ENCODE data around the gene COQ8B. TPM values are rescaled to one million over a fixed set of nuclear protein-coding genes. Genes with fewer than 3 reads are reported as not detected.
"Not testable (repeated sequence)": the region's sequence is repeated elsewhere in the genome, so short reads cannot be mapped to it uniquely, and the experiment has no call there.

The COQ8B gene
- total RNA-seq, 2 donors from 2014 or later, result 31.0 to 54.8 TPM

DNA sequence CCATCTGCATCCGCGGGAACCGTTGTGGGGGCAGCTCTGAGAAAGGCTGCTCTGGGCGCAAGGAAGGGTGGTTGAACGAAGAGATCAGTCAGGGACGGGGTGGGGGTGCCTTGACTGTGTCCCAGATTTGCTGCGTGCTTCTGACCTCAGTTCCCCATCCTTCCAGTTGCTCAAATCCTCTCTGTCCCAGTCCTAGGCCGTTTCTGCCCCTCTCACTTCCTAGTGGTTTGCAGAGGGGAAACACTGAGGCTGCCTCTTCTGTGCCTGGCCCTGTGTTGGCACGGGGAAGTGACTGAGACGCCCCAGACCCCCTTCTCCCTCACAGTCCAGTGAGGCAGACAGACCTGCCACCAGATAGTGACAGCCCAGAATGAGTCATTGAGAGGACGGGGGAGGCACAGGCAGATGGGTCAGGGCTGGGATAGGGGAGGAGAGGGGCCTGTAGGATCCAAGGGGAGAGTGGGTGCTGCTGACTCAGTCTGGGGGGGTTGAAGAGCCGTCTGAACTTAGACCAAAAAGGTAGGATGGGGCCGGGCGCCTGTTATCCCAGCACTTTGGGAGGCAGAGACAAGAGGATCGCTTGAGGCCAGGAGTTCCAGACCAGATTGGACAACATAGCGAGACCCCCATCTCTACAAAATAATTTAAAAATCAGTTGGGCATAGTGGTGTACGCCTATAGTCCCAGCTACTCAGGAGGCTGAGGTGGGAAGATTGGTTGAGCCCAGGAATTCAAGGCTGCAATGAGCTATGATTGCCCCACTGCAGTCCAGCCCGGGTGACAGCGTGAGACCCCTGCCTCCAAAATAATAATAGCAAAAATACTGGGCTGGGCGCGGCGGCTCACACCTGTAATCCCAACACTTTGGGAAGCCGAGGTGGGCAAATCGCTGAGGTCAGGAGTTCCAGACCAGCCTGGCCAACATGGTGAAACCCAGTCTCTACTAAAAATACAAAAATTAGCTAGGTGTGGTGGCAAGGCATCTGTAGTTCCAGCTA lies 52.7 kb downstream of the COQ8B start:
- ATAC-seq (replicated peaks), result peak; percentile 33
- Mint-ChIP-seq H3K27ac (peak overlapping the region; percentile 3), H3K4me3 (peak overlapping the region; percentile 68), H3K4me1 (peaks cover 5% of the 10 kb centered on the region), H3K27me3 (no peaks in the 10 kb centered on the region), H3K9me3 (no peaks in the 10 kb centered on the region), H3K36me3 (ENCODE audit: low read depth) (peaks cover 9% of the 10 kb centered on the region)

DNA sequence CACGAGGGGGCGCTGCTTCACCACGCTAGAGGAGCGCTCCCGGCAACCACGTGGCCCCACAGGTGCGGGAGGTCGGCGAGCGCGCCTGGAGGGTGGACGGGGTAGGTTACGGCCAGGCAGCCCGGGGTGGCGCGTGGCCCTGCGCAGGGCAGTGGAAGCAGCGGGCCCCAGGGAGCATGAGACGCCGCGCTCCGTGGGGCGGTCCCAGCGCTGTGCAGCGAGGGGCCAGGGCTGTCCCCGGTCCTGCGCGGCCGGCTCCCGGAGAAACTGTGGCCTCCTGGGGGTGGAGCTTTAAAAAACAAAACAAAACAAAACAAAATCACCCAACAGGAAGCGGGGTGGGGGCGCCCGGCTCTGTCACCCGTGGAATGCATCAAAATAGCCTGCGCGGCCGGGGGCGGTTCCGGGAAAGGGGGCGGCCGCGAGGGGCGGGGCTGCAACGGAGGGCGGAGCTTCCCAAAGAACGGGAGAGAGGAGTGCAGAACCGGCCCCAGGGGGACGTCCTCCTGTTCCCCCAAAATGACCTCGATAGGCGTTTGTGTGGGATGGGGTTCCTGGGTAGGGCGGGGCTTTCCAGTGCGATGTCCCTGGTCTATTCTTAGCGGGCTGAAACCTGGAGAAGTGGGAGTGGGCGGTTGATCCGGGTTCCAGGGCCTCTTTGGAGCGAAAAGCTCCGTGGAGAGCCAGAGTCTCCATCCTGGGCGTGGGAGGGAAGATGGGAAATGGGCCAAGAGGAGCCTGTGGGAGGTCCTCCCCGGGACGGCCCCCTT lies 53.6 kb downstream of the COQ8B start:
- Mint-ChIP-seq H3K9me3 (no peaks in the 10 kb centered on the region), H3K4me1 (peaks cover 5% of the 10 kb centered on the region), H3K27me3 (no peaks in the 10 kb centered on the region), H3K4me3 (peak overlapping the region; percentile 68), H3K27ac (peak overlapping the region; percentile 3), H3K36me3 (ENCODE audit: low read depth) (peaks cover 9% of the 10 kb centered on the region)
- ATAC-seq (replicated peaks), result peak; percentile 79

DNA sequence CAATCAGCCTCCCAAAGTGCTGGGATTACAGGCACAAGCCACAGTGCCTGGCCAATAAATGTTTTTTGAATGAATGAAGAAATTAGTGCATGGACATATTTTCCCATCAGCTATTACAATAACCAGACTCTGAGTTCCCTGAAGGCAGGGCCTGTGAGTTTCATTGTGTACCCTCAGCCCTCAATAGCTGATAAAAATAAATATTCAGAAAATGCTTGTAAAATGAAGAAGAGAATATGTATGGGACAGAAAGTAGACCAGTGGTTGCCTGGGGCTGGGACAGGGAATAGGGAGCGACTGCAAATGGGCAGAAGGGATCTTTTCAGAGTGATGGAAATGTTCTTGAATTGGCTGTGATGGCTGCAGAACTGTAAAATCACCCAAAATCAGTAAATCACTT lies 55.1 kb downstream of the COQ8B start:
- Mint-ChIP-seq H3K9me3 (no peaks in the 10 kb centered on the region), H3K27me3 (no peaks in the 10 kb centered on the region), H3K27ac (no peak overlapping the region), H3K4me1 (peaks cover 1% of the 10 kb centered on the region), H3K36me3 (ENCODE audit: low read depth) (peaks cover 3% of the 10 kb centered on the region), H3K4me3 (peak overlapping the region; percentile 68)
- no peak for ATAC-seq (replicated peaks)

DNA sequence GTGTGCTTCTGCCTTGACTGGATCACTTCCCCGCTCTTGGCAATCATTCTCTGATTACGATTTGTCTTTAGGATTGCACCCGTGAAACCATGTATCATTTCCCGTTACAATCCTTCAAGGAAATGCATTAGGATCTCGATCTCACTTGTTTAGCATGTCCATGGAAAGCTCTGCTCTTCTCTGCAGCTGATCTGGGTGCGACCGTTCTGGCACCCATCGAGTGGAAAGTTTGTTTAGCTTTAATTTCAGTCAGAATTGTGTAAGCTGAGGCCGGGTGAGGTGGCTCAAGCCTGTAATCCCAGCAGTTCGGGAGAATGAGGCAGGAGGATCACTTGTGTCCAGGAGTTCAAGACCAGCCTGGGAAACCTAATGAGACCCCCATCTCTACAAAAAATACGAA lies 57.1 kb downstream of the COQ8B start:
- H3K9me3 Mint-ChIP-seq, result no peaks in the 10 kb centered on the region
- no peaks in the 10 kb centered on the region for H3K4me1 Mint-ChIP-seq
- no peaks in the 10 kb centered on the region for H3K27me3 Mint-ChIP-seq
- H3K27ac Mint-ChIP-seq, result peak overlapping the region; percentile 79
- no peak for ATAC-seq (replicated peaks)
- H3K4me3 Mint-ChIP-seq, result no peak overlapping the region
- H3K36me3 Mint-ChIP-seq (ENCODE audit: low read depth), result no peaks in the 10 kb centered on the region

DNA sequence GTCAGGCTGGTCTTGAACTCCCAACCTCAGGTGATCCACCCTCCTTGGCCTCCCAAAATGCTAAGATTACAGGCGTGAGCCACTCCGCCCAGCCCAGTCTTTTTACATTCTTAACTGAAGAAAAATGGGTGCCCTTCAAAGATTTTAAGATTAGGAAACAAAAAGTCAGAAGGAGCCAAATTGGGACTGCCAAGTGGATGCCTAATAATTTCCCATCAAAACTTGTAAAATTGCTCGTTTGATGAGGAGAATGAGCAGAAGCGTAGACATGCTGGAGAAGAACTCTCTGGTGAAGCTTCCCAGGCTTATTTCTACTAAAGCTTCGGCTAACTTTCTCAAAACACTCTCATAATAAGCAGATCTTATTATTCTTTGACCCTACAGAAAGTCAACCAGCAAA lies 57.6 kb downstream of the COQ8B start:
- H3K4me3 Mint-ChIP-seq, result no peak overlapping the region
- ATAC-seq (replicated peaks), result no peak

DNA sequence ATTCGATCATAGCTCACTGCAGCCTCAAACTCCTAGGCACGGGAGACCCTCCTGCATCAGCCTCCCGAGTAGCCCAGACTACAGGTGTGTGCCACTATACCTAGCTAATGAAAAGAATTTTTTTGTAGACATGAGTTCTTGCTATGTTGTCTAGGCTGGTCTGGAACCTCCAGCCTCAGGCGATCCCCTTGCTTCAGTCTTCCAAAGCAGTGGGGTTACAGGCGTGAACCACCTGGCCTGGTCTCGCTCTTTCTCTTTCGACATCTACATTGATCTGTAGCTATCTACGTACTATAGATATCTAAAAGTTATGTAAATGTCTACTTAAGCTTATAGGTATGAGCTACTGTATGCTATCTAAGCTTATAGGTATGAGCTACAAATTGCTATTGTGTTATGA lies 58.7 kb downstream of the COQ8B start:
- no peak for ATAC-seq (replicated peaks)
- H3K27me3 Mint-ChIP-seq, result no peaks in the 10 kb centered on the region
- no peaks in the 10 kb centered on the region for H3K36me3 Mint-ChIP-seq (ENCODE audit: low read depth)
- no peaks in the 10 kb centered on the region for H3K9me3 Mint-ChIP-seq
- no peak overlapping the region for H3K4me3 Mint-ChIP-seq
- H3K27ac Mint-ChIP-seq, result no peak overlapping the region
- H3K4me1 Mint-ChIP-seq, result no peaks in the 10 kb centered on the region

More for the DNA sequence above, 57.6 kb downstream of the COQ8B start:
- Mint-ChIP-seq H3K27ac (no peak overlapping the region), H3K4me1 (no peaks in the 10 kb centered on the region), H3K9me3 (no peaks in the 10 kb centered on the region), H3K27me3 (no peaks in the 10 kb centered on the region), H3K36me3 (ENCODE audit: low read depth) (no peaks in the 10 kb centered on the region)

DNA sequence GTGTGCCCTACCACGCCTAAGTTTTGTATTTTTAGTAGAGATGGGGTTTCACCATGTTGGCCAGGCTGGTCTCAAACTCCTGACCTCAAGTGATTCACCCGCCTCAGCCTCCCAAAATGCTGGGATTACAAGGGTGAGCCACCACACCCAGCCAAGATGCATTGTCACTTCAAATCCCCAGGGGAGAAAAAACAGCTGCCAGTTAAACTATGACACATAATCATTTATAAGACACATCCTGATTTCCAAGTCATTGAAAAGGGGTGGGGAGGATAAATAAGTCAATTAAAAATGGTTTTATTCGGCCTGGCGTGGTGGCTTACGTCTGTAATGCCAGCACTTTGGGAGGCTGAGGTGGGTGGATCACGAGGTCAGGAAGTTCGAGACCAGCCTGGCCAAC lies 61.0 kb downstream of the COQ8B start:
- ATAC-seq (replicated peaks); H3K9me3 Mint-ChIP-seq; H3K27ac Mint-ChIP-seq: not testable (repeated sequence)

DNA sequence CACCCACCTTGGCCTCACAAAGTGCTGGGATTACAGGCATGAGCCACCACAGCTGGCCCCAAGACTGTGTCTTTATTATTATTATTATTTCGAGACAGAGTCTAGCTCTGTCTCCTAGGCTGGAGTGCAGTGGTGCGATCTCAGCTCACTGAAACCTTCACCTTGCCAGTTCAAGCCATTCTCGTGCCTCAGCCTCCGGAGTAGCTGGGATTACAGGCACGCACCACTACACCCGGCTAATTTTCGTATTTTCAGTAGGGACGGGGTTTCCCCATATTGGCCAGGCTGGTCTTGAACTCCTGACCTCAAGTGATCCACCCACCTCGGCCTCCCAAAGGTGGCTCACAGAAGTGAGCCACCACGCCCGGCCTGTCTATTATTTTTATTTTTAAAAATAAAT lies 64.4 kb downstream of the COQ8B start:
- H3K4me3 Mint-ChIP-seq; H3K27me3 Mint-ChIP-seq; ATAC-seq (replicated peaks); H3K9me3 Mint-ChIP-seq; H3K4me1 Mint-ChIP-seq; H3K36me3 Mint-ChIP-seq (ENCODE audit: low read depth); H3K27ac Mint-ChIP-seq: not testable (repeated sequence)

More for the DNA sequence above, 61.0 kb downstream of the COQ8B start:
- not testable (repeated sequence) for H3K4me1 Mint-ChIP-seq; H3K36me3 Mint-ChIP-seq (ENCODE audit: low read depth); H3K4me3 Mint-ChIP-seq; H3K27me3 Mint-ChIP-seq

DNA sequence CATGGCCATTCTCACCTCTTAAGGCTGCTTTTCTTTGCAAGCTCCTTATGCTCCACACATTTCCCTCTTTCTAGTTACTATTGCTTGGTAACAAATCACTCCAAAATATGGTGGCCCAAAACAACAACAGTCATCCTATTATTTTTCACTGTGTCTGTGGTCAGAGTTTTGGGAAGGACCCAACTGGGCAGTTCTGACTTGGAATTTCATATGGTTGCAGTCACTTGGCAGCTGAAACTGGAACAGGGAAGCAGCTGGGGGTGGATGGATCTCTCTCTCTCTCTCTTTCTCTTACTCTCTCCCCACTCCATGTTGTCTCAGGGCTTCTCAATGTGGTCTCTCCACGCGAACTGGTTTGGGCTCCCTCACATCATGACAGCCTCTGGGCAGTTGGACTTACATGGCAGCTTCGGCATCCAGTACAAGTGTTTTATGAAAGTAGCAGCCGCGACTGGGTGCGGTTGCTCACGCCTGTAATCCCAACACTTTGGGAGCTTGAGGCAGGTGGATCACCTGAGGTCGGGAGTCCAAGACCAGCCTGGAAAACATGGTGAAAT lies 65.9 kb downstream of the COQ8B start:
- no peaks in the 10 kb centered on the region for H3K9me3 Mint-ChIP-seq
- no peaks in the 10 kb centered on the region for H3K4me1 Mint-ChIP-seq
- no peak for ATAC-seq (replicated peaks)
- H3K36me3 Mint-ChIP-seq (ENCODE audit: low read depth), result no peaks in the 10 kb centered on the region
- no peak overlapping the region for H3K4me3 Mint-ChIP-seq
- no peak overlapping the region for H3K27ac Mint-ChIP-seq
- H3K27me3 Mint-ChIP-seq, result peaks cover 1% of the 10 kb centered on the region

DNA sequence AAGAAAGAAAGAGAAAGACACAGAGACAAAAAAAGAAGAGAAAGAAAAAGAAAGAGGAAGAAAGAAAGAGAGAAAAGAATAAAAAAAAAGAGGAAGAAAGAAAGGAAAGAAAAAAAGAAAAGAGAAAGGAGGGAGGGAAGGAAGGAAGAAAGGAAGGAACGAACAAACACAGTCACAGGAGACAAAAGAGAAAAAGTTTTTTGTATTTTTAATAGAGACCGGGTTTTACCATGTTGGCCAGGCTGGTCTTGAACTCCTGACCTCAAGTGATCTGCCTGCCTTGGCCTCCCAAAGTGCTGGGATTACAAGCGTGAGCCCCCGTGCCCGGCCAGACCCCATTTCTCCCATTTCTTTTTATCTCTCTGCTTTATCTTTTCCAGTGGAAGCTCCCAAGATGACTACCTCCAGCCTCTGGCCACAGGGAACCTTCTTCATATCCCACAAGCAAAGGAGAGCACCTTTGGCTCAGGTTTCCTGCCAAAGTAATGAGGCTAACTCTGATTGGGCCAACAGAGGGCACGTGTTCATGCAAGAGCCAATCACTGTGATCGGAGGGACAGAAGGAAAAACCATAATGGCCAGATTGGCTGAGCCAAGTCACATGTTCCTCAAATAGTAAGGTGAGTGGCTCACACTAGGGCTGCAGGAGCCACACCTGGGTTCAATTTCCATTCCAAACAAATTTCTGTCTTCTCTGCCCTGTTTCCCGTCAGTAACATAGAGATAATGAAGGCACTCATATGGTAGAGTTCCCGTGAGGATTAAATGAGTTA lies 66.6 kb downstream of the COQ8B start:
- H3K4me1 Mint-ChIP-seq; H3K4me3 Mint-ChIP-seq; H3K27me3 Mint-ChIP-seq; H3K9me3 Mint-ChIP-seq; H3K36me3 Mint-ChIP-seq (ENCODE audit: low read depth); H3K27ac Mint-ChIP-seq: not testable (repeated sequence)
- ATAC-seq (replicated peaks), result peak; percentile 26

DNA sequence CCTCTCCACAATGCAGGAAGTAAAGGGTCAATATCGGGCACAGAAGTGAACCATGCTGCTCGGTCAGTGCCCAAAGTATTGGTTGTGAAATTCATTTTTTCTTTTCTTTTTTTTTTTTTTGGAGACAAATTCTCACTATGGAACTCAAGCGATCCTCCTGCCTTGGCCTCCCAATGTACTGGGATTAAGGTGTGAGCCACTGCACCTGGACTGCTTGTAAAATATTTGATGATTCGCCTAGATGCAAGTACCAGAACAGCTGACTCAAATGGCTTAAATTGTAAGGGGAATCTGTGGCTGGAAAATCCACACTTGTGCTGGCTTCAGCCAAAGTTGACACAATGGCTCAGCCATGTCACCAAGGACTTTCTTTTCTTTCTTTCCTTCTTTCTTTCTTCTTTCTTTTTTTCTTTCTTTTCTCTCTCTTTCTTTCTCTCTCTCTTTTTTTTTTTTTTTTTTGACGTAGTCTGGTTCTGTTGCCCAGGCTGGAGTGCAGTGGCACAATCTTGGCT lies 69.9 kb downstream of the COQ8B start:
- H3K27ac Mint-ChIP-seq, result no peak overlapping the region
- no peaks in the 10 kb centered on the region for H3K9me3 Mint-ChIP-seq
- peaks cover 3% of the 10 kb centered on the region for H3K27me3 Mint-ChIP-seq
- H3K4me3 Mint-ChIP-seq, result no peak overlapping the region
- ATAC-seq (replicated peaks), result no peak
- H3K4me1 Mint-ChIP-seq, result no peaks in the 10 kb centered on the region
- H3K36me3 Mint-ChIP-seq (ENCODE audit: low read depth), result no peaks in the 10 kb centered on the region

DNA sequence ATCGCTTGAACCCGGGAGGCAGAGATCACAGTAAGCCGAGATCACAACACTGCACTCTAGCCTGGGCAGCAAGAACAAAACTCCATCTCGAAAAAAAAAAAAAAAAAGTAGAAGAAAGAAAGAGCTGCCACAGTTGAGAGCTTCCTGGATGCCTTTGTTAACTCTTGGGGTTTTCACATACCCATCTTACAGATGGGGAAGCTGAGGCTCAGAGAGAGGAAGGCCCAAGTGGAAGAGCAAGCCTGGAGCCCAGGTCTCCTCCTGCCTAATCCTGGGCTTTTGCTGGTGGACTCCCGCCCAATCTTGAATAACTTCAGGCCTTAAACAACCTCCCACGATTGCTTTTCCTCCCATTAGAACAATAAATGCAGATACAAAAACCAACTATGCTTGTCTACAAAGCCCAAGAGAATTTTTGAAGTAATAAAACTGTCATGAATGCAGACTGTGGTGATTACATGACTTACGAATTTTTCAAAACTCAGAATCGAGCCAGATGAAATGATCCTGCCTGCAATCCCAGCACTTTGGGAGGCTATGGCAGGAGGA lies 73.9 kb downstream of the COQ8B start:
- no peaks in the 10 kb centered on the region for H3K9me3 Mint-ChIP-seq
- no peak overlapping the region for H3K27ac Mint-ChIP-seq
- peaks cover 3% of the 10 kb centered on the region for H3K27me3 Mint-ChIP-seq
- no peak for ATAC-seq (replicated peaks)
- no peak overlapping the region for H3K4me3 Mint-ChIP-seq
- no peaks in the 10 kb centered on the region for H3K36me3 Mint-ChIP-seq (ENCODE audit: low read depth)
- no peaks in the 10 kb centered on the region for H3K4me1 Mint-ChIP-seq

DNA sequence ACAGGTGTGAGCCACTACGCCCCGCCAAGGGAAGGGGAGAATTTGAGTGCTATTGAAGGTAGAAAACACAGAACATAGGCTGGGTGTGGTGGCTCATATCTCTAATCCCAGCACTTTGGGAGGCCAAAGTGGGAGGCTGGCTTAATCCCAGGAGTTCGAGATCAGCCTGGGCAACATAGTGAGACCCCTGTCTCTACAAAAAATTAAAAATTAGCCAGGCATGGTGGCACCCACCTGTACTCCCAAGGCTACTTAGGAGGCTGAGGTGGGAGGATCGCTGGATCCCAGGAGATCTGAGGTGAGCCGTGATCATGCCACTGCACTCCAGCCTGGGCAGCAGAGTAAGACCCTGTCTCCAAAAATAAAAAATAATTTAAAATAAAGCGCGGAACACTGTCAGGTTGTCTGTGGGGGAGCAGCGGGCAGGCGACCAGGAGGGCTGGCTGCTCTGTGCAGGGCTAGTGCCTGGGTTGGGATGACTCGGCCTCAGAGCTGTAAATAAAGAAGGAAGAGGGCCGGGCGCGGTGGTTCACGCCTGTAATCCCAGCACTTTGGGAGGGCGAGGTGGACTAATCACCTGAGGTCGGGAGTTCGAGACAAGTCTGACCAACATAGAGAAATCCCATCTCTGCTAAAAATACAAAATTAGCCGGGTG lies 74.5 kb downstream of the COQ8B start:
- H3K27ac Mint-ChIP-seq, result no peak overlapping the region
- ATAC-seq (replicated peaks), result no peak
- H3K4me3 Mint-ChIP-seq, result no peak overlapping the region
- no peaks in the 10 kb centered on the region for H3K9me3 Mint-ChIP-seq
- no peaks in the 10 kb centered on the region for H3K36me3 Mint-ChIP-seq (ENCODE audit: low read depth)
- peaks cover 3% of the 10 kb centered on the region for H3K27me3 Mint-ChIP-seq
- H3K4me1 Mint-ChIP-seq, result no peaks in the 10 kb centered on the region
